ENCODE measurements around the gene SGF29. TPM values are rescaled to one million over a fixed set of nuclear protein-coding genes. Genes with fewer than 3 reads are reported as not detected.
A peak's percentile ranks its signal among the peaks of the same experiment; 100 is the strongest.
"Not testable (repeated sequence)": the region's sequence is repeated elsewhere in the genome, so short reads cannot be mapped to it uniquely, and the experiment has no call there.

SGF29 gene
- total RNA-seq, 1 donor from 2014 or later: 5.3 TPM

DNA sequence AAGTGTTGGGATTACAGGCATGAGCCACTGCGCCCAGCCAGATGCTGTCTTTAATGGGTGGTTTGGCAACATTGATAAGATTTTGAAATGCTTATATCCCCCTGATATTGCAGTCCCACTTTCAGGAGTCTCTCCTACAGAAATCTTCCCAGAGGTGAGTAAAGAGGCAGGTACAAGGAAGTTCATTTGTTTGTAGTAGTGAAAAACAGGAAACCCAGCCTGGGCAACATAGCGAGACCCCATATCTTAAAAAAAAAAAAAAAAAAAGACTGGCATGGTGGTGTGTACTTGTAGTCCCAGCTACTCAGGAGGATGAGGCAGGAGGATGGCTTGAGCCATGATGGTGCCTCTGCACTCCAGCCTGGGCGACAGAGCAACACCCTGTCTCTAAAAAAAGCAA, 8.7 kb upstream of the SGF29 start:
- Histone ChIP-seq H3K9me3 (ENCODE audit: low read depth) (no peaks in the 10 kb centered on the region), H2AFZ (replicated peaks) (no peak overlapping the region), H3K4me3 (no peak overlapping the region), H4K20me1 (ENCODE audit: low read depth) (no peaks in the 10 kb centered on the region), H3K27ac (no peak overlapping the region), H3K36me3 (no peaks in the 10 kb centered on the region), H3F3A (ENCODE audit: low read depth) (no peaks in the 10 kb centered on the region), H3K4me2 (no peak overlapping the region), H3K79me2 (ENCODE audit: low read depth) (no peaks in the 10 kb centered on the region), H3K9ac (no peak overlapping the region), H3K27me3 (no peaks in the 10 kb centered on the region), H3K4me1 (no peaks in the 10 kb centered on the region)
- Mint-ChIP-seq H3K4me1 (peaks cover 18% of the 10 kb centered on the region), H3K4me3 (no peak overlapping the region), H3K9me3 (no peaks in the 10 kb centered on the region), H3K27me3 (ENCODE audit: insufficient read depth, low read depth) (peaks cover 9% of the 10 kb centered on the region), H3K36me3 (no peaks in the 10 kb centered on the region), H3K27ac (peak overlapping the region; percentile 31)
- no peak for TF ChIP-seq EZH2 (IDR thresholded peaks at IDR 0.05)
- TF ChIP-seq EZH2phosphoT487 (IDR thresholded peaks at IDR 0.05): no peak
- TF ChIP-seq CTCF (IDR thresholded peaks at IDR 0.05): no peak
- DNase-seq (ENCODE audit: low spot score): no peak

DNA sequence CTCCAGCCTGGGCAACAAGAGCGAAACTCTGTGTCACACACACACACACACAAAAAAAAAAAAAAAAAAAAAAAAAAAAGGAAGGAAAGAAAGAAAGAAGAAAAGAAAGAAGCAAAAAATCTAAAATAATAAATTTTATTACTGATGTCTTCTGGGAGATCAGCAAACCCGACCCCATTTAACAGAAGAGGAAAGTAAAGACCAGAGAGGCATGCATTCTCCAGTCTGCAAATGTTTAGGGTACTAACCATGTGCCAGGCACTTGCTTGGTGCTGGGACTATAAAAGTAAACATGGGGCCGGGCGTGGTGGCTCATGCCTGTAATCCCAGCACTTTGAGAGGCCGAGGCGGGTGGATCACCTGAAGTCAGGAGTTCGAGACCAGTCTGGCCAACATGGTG, 7.8 kb upstream of the SGF29 start:
- not testable (repeated sequence) for H3K9me3 ChIP-seq (ENCODE audit: low read depth); H3K4me3 Mint-ChIP-seq

DNA sequence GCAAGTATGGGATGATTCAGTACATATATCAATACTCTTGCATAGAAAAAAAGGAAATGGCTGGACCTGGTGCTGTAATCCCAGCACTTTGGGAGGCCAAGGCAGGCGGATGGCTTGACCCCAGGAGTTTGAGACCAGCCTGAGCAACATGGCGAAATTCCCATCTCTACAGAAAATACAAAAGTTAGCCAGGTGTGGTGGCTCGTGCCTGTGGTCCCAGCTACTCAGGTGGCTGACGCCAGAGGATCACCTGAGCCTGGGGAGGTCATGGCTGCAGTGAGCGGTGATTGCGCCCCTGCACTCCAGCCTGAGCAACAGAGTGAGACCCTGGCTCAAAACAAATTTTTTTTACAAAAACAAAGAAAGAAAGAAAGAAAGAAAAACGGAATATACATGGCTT, 7.1 kb upstream of the SGF29 start:
- Mint-ChIP-seq H3K36me3 (no peaks in the 10 kb centered on the region), H3K27me3 (ENCODE audit: insufficient read depth, low read depth) (peaks cover 12% of the 10 kb centered on the region), H3K4me1 (peaks cover 18% of the 10 kb centered on the region), H3K4me3 (no peak overlapping the region), H3K9me3 (no peaks in the 10 kb centered on the region), H3K27ac (no peak overlapping the region)
- H4K20me1 ChIP-seq (ENCODE audit: low read depth): no peaks in the 10 kb centered on the region
- H3K4me2 ChIP-seq: no peak overlapping the region
- H3K4me3 ChIP-seq: no peak overlapping the region
- no peaks in the 10 kb centered on the region for H3K36me3 ChIP-seq
- H3K9ac ChIP-seq: no peak overlapping the region
- no peak overlapping the region for H2AFZ ChIP-seq (replicated peaks)
- TF ChIP-seq EZH2 (IDR thresholded peaks at IDR 0.05) (no peak), EZH2phosphoT487 (IDR thresholded peaks at IDR 0.05) (no peak)
- H3K27me3 ChIP-seq: no peaks in the 10 kb centered on the region
- H3K4me1 ChIP-seq: no peaks in the 10 kb centered on the region
- no peak for DNase-seq (ENCODE audit: low spot score)
- no peaks in the 10 kb centered on the region for H3K9me3 ChIP-seq (ENCODE audit: low read depth)
- no peaks in the 10 kb centered on the region for H3K79me2 ChIP-seq (ENCODE audit: low read depth)
- no peaks in the 10 kb centered on the region for H3F3A ChIP-seq (ENCODE audit: low read depth)
- H3K27ac ChIP-seq: no peak overlapping the region

More for the DNA sequence above, 7.8 kb upstream of the SGF29 start:
- H3K27ac ChIP-seq; H3K9ac ChIP-seq; H3K4me1 ChIP-seq; H2AFZ ChIP-seq (replicated peaks); H3K4me3 ChIP-seq; H3K27me3 ChIP-seq; H3K9me3 Mint-ChIP-seq; H3K4me2 ChIP-seq; H3K36me3 Mint-ChIP-seq; H3K36me3 ChIP-seq; H3K27ac Mint-ChIP-seq; DNase-seq (ENCODE audit: low spot score); H3K79me2 ChIP-seq (ENCODE audit: low read depth); H3F3A ChIP-seq (ENCODE audit: low read depth); H4K20me1 ChIP-seq (ENCODE audit: low read depth): not testable (repeated sequence)
- Mint-ChIP-seq H3K4me1 (peaks cover 18% of the 10 kb centered on the region), H3K27me3 (ENCODE audit: insufficient read depth, low read depth) (peaks cover 11% of the 10 kb centered on the region)

DNA sequence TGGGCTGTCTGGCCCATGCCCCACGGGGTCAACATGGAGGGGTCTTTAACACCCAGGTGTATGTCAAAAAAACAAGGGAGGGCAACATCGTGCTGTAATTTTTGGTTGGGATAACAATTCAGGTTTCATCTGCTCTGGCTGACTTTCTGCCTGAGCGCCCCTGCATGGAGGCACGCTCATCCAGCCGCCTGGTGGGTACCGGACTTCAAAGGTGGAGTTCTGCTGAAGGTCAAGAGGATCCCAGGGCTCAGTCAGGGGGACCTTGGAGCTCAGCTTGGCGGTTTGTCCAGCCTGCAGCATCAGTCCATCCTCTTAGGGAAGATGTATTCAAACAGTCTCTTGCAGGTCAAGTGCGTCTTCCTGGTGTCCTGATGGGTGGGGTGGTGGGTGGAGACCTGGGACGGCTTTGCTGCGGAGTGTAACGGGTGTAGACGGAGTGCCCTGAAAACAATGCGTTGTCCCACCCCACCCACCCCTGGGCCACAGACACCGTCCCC, 5.4 kb upstream of the SGF29 start:
- no peak for DNase-seq (ENCODE audit: low spot score)

More for the DNA sequence above, 5.4 kb upstream of the SGF29 start:
- Histone ChIP-seq H4K20me1 (ENCODE audit: low read depth) (no peaks in the 10 kb centered on the region), H3K4me1 (no peaks in the 10 kb centered on the region), H3F3A (ENCODE audit: low read depth) (no peaks in the 10 kb centered on the region), H3K27me3 (no peaks in the 10 kb centered on the region), H3K27ac (no peak overlapping the region), H3K4me3 (no peak overlapping the region), H2AFZ (replicated peaks) (no peak overlapping the region), H3K79me2 (ENCODE audit: low read depth) (no peaks in the 10 kb centered on the region), H3K9ac (no peak overlapping the region), H3K4me2 (no peak overlapping the region), H3K9me3 (ENCODE audit: low read depth) (no peaks in the 10 kb centered on the region), H3K36me3 (no peaks in the 10 kb centered on the region)
- no peaks in the 10 kb centered on the region for H3K36me3 Mint-ChIP-seq
- TF ChIP-seq EZH2 (IDR thresholded peaks at IDR 0.05) (no peak), CTCF (IDR thresholded peaks at IDR 0.05) (no peak), EZH2phosphoT487 (IDR thresholded peaks at IDR 0.05) (no peak)
- H3K4me3 Mint-ChIP-seq: no peak overlapping the region
- peaks cover 12% of the 10 kb centered on the region for H3K4me1 Mint-ChIP-seq
- H3K9me3 Mint-ChIP-seq: no peaks in the 10 kb centered on the region
- H3K27me3 Mint-ChIP-seq (ENCODE audit: insufficient read depth, low read depth): peaks cover 11% of the 10 kb centered on the region
- no peak overlapping the region for H3K27ac Mint-ChIP-seq

Measured in neural progenitor cell (in vitro differentiated cells).